ENCODE data around the gene FHOD3.

GRCh38 chr18:36672437-36673344 is 375.2 kb downstream of the FHOD3 start:
- no peak for TF ChIP-seq CTCF (conservative IDR thresholded peaks at IDR 0.05)
- TF ChIP-seq EZH2 (IDR thresholded peaks at IDR 0.05; ENCODE audit: low read depth), result no peak

Measured in PC-9 (cell line).